Erythroblast (primary cell): Measurements from ENCODE around the gene AK5.

Experiments used
- GATA1 ChIP-seq: IDR thresholded peaks from 2 replicates; pipeline ENCODE4 v1.6.1; 2011; ENCODE audit warnings: low read depth, mild to moderate bottlenecking, control low read depth, low read length, moderate library complexity
- POLR2A ChIP-seq: IDR thresholded peaks from 2 replicates; pipeline ENCODE4 v1.6.1; 2011; ENCODE audit warnings: mild to moderate bottlenecking, low read length

- TF ChIP-seq POLR2A (no peak), GATA1 (no peak)
These were observed 315.5 kb downstream of the AK5 start for GRCh38 chr1:77597310-77597709.
